CMK (cell line): ENCODE measurements around the gene FOXN3.

Experiments
- DNase-seq: peaks from one replicate; pipeline ENCODE4 v3.0.0-alpha.2; 2010; ENCODE audit warnings: low read depth

Gene FOXN3

DNA sequence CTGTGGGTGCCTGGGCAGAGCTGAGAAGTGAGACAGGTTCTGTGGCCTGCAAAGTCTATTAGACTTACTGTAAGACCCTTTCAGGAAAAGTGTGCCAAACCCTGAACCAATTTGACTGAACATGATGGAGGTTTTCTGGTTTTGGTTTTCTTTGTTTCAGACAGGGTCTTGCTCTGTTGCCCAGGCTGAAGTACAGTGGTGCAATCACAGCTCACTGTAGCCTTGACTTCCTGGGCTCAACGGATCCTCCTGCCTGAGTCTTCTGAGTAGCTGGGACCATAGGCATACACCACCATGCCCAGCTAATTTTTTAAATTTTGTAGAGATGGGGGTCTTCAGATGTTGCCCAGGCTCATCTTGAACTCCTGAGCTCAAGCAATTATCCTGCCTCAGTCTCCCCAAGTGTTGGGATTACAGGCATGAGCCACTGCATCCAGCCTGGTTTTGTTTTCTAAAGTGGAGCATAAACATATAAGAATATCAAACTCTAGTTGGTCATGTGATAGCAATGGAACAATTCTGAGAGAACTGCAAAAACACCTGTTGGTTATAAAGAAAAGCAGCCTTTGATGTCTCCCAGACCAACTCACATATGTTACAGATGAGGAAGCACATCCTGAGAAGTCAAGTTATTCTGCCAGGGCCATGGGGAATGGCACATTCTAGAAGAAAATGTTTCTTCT, 166.9 kb downstream of the FOXN3 start:
- DNase-seq, result no peak

GRCh38 chr14:89249065-89249695, 167.9 kb downstream of the FOXN3 start:
- DNase-seq, result no peak

DNA sequence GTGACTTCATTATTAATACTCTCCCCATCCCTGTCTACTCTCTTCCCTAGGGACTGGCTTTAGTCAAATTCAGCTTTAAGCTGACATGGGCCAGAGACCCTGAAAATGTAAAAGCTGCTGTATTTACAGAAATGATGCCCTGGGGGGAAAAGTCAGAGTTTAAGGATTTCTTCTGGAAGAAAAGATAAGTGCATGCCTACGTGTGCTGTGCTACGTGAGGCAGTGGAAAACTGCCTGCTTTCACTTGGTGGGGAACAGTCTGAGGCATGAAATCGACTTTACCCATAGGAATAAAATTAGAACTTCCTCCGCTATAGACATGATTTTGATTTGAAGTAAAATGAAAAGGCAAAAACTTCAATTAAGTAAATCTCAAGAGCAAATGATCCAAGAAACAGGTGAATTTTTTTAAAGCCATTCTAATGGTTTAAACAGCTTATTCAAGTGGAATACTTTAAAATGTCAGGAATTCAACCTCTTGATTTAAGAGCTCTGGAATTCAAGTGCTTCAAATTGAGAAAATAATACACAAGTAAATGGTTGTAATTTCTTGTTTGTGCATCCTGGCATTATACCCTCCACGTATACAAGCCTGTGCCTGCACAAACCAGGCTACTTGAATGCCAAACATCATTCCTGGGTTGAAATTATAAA, 168.5 kb downstream of the FOXN3 start:
- DNase-seq, result no peak

DNA sequence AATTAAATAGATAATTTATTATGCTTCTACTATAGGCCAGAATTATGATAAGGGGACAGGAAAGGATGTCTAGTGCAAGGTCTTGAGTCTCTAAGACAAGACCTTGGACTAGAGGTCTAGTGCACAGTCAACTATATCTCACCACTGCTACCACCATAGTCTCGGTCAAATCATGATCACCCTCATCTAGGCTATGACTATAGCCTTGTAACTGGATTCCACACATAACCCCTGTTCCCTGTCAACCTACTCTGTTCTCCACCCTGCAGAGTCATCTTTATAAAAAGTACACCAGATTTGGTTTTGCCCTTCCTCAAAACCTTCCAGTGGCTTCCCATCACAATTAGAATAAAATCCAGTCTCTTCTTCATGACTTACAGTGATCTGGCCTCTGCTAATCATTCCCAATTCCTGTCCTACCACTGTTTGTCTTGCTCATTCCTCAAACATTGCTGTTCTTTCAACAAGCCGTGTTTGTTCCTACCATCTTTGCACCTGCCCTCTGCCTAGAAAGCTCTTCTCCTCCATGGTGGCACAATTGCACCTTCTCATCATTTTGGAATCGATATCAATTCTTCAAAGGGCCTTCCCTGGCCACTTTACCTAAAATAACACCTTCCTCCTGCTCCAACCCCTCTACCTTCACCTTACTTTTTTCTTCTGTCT, 169.4 kb downstream of the FOXN3 start:
- no peak for DNase-seq

GRCh38 chr14:89246290-89246689, 170.7 kb downstream of the FOXN3 start:
- no peak for DNase-seq

DNA sequence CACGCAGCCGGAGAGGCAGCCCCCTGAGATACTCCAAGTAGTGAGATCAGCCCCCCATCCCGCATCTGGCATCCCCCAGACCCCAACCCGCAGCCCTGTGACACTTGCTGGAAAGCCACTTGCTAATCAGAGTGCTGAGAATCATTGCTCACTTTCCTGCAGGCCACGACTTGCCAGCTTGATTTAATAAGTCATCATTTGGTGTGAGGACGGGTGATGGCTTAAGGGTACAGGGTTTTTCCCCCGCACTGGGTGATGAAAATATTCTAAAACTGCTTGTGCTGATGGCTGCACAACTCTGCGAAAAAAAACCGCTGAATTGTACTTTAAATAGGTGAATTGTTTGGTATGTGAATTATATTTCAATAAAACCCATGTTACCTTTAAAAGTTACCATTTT, 171.2 kb downstream of the FOXN3 start:
- no peak for DNase-seq

DNA sequence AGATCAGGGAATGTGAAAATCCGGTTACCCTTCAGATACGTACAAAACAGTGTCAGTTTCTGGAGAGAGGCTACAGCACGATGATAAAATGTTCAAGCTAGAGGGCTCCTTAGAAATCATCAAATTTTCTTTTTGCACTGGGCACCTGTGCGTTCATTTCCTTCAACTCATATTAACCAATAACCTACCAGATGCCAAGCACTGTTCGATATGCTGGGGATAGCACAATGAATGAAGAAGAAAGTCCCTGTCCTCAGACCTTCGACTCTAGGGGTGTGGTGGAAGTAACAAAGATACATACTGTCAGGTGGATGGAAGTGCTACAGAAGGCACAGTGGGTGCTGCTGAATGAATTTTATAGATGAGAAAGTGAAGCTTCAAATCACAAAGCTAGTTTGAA, 172.3 kb downstream of the FOXN3 start:
- DNase-seq, result no peak

GRCh38 chr14:89243741-89244140, 173.3 kb downstream of the FOXN3 start:
- no peak for DNase-seq

DNA sequence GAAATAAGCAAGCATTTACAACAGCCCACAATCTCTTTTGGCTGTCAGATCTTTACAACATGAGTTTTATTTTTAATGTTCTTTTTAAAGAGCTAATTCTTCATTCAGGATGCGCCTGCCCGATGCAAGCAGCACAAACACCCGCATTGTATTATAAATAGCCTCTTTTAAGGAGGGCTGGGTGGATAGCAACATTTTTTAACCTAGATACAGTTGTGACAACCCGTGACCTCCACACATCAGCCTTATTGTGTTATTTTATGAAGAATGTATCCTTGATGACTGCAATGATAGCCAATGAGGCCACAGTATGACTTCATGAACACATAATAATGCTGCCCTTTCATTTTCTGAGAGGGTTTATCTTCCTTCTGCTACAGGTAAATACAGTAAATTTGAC, 173.7 kb downstream of the FOXN3 start:
- no peak for DNase-seq

GRCh38 chr14:89242652-89243279, 174.3 kb downstream of the FOXN3 start:
- DNase-seq, result no peak

DNA sequence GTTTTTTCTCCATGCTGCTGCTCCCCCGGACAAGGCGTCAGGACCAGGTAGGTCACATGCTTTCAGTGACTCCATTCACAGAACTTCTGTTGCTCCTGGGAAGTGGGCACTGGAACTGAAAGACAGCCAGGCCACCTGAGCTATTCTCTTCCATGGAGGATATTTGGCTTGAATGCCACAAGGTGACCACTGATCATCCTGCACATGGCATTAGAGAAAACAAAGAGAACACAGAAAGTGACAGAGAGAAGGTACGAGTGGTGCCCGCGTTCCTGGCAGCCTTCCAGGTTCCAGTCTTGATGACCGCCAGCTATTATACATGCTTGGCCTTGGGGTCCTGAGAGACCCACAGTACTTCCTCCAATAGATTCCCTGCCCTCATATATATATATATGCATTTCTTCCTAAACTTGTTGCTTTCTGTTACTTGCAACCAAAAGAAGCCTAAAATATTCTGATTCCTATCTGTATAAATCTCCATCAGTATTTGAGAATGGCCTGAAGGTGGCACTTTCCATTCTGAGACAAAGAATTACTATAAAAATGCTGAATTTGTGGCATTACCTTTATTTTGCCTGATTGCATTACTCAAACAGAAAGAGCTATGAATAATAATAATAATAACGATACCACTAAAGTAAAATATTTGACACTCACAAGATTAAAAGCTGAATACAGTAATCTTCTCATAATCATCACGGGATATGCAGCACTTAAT, 174.9 kb downstream of the FOXN3 start:
- no peak for DNase-seq

GRCh38 chr14:89241257-89241656, 175.8 kb downstream of the FOXN3 start:
- DNase-seq, result no peak

DNA sequence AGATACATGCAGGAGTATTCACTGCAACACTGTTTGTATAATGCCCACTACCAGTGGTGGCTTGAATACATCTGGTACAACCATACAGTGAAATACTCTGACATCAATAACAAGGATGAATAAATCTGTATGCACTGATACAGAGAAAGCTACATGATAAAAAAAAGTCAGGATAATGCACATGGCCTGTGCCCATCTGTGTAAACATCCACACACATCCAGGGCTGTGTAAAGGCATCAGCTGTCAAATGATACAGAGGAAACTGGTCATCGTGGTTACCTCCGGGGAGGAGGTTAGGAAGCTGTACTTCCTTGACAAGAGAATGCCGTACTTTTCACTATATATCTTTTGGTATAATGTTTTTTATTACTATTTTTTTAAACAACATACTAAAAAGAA, 176.6 kb downstream of the FOXN3 start:
- DNase-seq, result peak; percentile 54

DNA sequence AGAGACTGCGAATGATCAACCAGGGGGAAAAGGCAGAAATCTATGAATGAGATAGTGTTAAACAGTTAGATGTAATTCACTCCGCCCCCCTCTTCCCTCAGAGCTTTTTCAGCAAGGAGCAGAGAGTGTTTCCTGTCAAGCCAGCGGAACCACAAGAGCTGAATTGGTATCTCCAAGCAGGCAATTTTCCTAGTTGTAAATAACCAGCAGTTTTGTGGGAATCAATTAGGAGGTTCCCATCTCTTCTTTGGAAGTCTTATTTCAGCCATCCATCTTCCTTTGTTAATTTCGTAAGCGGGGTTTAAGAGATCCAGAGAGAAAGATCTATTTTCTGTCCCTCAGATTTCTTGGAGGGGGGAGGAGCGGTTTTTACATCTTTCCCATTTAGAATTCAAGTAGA, 178.0 kb downstream of the FOXN3 start:
- DNase-seq, result no peak

GRCh38 chr14:89237921-89238529, 179.0 kb downstream of the FOXN3 start:
- no peak for DNase-seq

DNA sequence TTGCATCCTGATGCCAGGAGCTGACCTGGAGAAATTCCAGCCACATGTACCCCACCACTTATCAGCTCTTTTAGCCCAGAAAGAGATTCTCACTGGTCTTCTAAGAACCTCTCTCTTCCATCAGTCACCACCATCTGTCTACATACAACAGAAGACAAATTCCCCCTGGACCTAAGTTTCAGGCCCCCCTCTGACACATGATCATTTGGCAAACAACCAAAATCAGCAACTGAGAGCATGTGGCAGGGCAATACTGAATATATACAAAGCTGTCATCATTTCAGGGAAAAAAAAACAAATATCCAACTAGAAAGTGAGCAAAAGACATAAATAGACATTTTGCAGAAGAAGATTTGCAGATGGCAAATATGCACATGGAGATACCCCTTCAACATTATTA, 180.2 kb downstream of the FOXN3 start:
- no peak for DNase-seq

GRCh38 chr14:89233184-89233583, 183.8 kb downstream of the FOXN3 start:
- DNase-seq, result no peak

GRCh38 chr14:89232265-89233070, 184.6 kb downstream of the FOXN3 start:
- no peak for DNase-seq

GRCh38 chr14:89231426-89232113, 185.5 kb downstream of the FOXN3 start:
- no peak for DNase-seq
